GM18498 (cell line): ENCODE measurements around the gene P2RX5.

Source experiments
- ATAC-seq: cut with Tn5 transposase; IDR thresholded peaks from one replicate; pipeline ENCODE4 v1.9.1; 2021; ENCODE audit warnings: mild to moderate bottlenecking, moderate library complexity; ENCODE audit not compliant: unreplicated experiment

The P2RX5 gene

GRCh38 chr17:3682033-3682432 is 13.9 kb downstream of the P2RX5 start:
- ATAC-seq: no peak

DNA sequence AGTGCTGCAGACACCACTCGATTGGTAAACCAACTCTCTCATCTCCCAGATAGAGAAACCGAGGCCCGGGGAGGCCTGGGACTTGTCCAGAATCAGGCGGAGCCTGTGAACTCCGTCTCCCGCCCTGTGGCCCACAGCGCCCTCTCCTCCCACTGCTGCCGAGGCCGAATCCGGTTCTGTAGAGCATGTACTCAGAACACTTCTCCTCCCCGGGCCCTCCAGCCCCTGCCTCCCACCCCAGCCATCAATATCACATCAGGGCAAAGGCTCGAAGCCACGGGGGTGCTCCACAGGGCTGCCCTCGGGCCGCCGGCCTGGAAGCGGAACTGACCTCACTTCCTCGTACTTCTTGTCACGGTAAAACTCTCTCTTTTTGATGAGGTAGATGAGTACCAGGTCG is 14.4 kb downstream of the P2RX5 start:
- ATAC-seq: no peak

DNA sequence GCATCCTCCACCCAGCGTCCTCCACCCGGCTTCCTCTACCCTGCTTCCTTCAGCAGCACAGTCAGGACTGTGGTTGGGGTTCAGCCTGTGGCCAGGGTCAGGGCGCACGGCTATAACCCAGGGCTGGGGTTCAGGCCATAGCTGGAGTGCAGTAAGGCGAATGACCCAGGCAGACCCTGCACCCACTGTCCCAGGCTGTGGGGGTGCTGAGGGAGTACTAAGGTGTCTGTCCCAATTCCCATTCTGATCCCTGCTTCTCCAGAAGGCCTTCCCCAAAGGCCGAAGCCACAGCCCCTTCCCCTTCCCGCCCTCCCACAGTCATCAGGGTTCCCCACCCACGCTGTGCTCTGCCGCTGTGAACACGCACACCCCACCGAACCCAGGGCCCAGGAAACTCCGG is 14.9 kb downstream of the P2RX5 start:
- ATAC-seq: no peak

DNA sequence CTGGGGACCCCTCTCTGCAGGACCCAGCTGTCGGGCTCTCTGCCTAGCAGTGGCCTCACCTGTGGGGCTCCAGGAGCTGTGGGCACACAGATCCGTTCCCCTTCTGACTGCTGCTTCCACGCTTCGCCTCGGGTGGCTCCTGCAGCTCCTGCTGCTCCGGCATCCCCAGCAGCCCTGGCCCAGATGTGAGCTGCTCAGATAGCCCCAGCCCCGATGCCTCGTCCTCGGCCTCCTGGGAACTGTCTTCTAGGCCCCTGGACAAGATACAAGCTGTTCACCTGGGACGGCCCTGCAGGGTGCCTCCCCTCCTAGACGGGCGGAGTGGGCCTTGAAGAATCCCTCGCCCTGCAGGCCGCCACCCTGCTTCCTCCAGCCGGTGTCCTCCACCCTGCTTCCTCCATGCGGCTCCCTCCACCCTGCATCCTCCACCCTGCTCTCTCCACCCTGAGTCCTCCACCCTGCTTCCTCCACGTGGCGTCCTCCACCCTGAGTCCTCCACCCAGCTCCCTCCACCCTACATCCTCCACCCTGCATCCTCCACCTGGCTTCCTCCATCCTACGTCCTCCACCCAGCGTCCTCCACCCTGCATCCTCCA is 16.3 kb downstream of the P2RX5 start:
- ATAC-seq: no peak

DNA sequence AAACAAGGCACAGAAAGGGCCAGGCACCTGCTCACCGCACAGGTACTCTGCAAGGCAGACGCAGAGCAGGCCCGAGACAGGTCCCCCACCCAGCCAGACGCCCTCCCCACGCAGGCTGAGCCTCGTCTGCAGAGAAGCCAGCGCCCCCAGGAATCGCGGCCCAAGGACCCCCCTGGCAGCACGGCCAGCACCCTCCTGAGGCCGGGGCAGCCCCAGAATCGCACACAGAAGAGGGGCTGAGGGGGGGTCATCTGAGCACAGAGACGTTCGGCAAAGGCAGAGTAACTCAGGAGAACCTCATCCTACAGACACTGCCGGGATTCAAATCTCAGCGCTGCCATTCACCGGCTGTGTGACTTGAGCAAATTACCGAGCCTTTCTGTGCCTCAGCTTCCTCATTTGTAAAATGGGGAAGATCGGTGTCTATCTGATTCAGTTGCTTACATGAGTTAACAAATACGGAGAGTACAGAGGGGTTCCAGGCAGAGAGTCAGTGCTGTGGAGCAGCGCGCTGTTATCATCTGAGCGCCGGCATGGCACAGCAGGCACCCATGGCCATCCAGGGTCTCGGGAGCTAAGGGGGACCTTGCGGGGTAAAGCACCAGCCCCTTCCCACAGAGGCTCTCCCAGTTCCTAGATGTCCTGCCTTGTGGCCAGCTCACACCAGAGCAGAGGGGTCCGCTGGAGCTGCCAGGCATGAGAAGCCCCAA is 17.0 kb downstream of the P2RX5 start:
- ATAC-seq: no peak

DNA sequence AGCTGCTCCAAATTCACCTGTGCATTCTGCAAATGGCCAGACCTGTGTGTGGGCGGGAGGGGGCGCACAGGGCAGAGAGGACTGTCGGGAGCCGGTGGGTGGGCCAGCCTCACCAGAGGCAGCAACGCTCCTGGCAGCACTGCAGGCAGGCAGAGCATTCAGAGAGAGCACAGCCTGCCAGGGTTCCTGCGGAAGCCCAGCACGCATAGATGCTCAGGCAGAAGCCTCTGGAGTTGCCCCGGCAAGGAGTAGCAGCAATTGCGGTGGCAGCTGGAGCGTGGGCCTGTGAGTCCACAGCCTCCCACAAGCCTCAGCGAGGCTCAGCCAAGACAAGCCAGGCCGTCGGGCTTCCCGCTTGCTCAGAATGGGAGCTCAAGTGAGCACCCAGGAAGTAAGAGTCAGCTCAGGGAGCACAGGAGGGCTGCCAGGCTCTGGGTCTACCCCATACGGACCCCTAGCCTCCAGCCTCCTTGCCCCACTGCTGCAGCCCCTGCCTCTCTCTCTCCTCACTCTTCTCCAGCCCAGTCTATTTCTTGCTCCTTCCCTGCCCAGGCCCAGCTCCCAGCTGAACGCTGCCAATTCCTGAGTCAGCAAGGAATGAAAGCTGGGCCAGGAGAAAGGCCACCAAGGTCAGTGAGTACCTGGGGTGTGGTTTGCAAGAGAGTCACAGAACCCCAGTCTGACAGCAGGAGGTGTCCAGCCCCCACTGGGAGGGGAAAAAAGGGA is 17.7 kb downstream of the P2RX5 start:
- ATAC-seq: no peak

DNA sequence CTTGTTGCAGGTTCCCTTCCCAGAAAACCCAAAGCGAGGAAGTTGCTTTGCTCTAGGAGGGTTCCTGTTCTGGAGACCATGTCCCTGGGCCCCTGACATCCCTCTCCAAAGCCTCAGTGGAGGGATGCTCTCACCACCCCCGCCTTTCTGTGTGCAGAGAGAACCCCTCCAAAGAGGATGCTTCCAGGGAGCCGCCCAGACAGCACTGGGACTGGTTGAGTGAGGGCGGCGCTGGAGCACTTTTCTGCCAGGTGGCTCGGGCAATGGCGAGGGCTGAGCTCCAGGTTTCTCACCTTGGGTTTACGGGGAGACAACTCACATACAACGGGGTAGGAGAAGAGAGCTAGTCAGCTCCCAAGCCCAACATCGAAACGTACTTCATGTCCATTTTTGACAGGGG is 20.1 kb downstream of the P2RX5 start:
- no peak for ATAC-seq

- ATAC-seq: no peak
Observed at GRCh38 chr17:3672571-3672970, 23.4 kb downstream of the P2RX5 start.

DNA sequence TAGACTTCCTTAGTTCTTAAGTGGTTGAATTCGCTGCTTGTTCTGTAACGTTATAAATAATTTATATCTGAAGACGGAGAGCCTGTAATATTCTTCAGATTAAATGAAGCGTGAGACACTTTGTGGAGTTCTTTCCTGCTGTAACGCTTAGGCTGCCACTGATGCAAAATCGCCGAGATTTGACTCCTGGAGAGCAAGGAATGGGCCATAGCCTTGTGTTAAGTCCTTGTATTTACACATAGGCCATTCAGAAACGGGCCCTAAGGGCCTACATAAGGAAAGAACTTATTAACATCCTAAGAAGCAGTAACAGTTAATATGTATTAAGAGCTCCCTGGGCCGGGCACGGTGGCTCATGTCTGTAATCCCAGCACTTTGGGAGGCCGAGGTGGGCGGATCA is 26.4 kb downstream of the P2RX5 start:
- ATAC-seq: no peak

DNA sequence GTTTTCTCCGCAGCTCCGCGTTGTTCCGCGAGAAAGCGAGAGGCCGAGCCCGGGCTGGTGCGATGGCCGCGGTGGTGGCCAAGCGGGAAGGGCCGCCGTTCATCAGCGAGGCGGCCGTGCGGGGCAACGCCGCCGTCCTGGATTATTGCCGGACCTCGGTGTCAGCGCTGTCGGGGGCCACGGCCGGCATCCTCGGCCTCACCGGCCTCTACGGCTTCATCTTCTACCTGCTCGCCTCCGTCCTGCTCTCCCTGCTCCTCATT is 26.9 kb downstream of the P2RX5 start:
- peak; percentile 5 for ATAC-seq

DNA sequence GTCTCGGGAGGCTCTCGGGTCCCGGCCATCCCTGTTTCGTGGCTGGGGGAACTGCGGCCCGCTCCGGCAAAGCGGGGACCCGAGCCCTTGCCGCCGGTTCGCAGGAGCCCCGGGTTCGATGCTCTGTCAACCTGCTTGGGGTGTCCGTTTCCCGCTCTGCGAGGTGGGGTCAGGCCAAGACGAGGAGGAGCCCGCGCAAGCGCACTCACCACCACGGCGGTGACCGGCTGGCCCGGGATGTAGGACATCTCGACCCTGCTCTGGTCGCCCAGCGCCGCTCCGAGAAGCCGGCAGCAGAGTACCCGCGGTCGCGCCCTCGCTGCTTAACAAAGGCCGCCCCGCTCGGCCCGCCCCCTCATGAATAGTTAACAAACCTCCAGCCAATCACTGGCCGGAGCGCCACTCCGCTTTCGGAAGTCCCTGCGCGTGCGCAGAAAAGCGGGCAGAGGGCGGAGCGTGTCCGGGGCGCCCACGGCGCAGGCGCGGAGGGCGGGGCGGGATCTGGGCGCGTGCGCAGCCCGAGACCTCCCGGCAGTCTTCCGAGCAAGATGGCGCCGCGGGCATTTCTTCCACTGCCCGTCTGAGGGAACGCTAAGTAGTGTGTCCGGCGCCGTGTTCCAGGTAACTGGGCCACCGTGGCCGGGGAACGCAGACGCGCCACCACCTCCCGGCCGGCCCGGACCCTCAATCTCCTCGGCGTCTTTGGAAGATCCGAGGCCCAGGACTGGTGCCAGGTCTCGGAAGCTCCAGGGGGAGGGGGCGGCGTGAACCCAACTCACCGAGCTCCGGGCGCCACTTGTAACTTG is 27.5 kb downstream of the P2RX5 start, which contains the start of the genes EMC6 and TAX1BP3:
Gene EMC6, plus strand, starts transcription at position 534 of the 806 bp plus-strand sequence. CDS start 335 bp downstream, outside the sequence.
Gene TAX1BP3, minus strand, starts transcription at position 300 of the 806 bp plus-strand sequence. Its CDS starts 52 bp downstream, at position 248.
- ATAC-seq: peak; percentile 88

GRCh38 chr17:3667366-3668278 is 28.3 kb downstream of the P2RX5 start:
- ATAC-seq: peak; percentile 12

GRCh38 chr17:3666516-3666915 is 29.4 kb downstream of the P2RX5 start:
- no peak for ATAC-seq

- no peak for ATAC-seq
Observed at GRCh38 chr17:3665834-3666233, 30.1 kb downstream of the P2RX5 start.

DNA sequence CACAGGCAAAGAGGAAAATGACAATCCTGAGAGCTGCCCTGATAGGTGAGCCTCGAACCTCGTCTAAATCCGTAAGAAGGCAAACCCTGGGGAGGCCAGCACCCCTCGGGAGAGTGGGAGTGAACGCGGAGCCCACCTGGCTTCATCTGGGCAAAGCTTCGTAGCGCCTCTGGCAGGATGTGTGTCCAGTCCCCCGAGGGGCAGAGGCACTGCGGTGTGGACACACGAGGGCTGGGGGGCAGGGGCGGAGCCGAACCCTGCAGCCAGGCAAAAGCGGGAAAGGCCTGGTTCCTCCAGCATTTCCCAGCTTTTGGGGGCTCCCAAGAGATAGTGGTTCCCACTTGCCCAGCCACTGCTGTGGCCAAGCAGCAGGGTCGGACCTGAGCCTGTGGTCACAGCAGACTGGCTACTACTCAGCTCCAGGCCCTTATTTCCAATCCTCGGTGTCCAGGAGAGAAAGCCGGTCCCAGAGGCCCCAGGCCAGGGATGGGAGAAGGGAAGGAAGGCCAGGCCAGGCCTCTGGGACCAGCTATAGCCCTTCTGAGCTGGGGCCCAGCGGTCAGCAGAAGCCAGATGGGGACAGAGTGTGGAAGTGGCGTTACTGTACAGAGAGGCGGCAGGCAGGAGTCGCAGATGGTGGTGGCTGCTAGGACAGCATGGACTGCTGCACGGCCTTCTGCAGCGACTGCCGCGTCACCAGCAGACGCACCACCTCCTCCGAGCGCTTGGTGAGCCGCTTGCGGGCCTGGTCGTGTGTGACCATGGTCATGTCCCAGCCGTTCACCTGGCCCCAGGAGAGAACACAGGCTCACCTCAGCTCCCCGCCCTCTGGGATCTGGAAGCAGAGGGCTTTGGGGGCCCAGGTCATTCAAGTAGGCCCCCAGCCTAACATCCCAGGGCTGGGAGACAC is 32.6 kb downstream of the P2RX5 start:
- no peak for ATAC-seq

- ATAC-seq: no peak
Observed at GRCh38 chr17:3660311-3660891, 35.6 kb downstream of the P2RX5 start.

GRCh38 chr17:3659541-3660111 is 36.3 kb downstream of the P2RX5 start:
- ATAC-seq: no peak

DNA sequence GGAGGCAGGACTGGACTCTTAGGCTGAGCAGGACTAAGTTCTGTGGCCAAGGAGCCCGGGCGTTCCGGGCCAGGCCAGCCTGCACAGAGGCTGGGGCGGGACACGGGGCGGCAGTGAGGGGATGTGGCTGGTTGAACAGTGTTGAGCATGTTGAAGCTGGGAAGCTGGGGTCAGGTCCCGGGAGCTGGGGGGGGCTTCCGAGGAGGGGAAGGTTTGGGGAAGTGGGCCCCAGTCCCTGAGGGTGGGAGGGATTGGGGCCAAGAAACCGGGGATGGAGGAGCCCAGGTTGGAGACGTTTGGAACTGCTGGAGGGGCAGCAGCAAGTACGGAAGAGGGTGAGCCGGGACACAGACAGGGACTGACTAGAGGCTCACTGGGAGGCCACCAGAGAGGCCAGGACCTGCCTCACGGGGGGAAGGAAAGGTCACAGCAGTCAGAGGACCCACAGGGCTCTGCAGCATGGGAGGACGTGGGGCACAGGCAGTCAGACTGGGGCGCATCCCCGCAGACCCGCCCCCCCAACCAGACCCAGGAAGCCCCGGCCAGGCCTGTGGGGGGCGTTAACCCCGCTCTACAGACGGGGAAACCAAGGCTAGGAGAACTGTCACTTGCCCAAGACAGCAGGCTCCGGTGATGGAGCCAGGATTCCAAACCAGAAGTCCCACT is 37.0 kb downstream of the P2RX5 start:
- no peak for ATAC-seq
